Frontal cortex (tissue), 4 donors: Measurements from ENCODE around the gene BUD31. TPM values are rescaled to one million over a fixed set of nuclear protein-coding genes. Genes with fewer than 3 reads are reported as not detected.
"Not testable (repeated sequence)": the region's sequence is repeated elsewhere in the genome, so short reads cannot be mapped to it uniquely, and the experiment has no call there.

Experiments
- DNase-seq, 2 donors: peaks; one replicate each; pipeline ENCODE4 v3.0.0; 2012; ENCODE audit warnings: low spot score in 2 of 2
- FAIRE-seq: peaks from 2 replicates; lab custom pipeline; 2012; peaks lifted over from hg19 to GRCh38; lab: Jason Lieb, UNC
- total RNA-seq: library from RNA; depleted of rRNA; stranded (reverse); fragments of >200 nt; gene quantifications from one replicate; pipeline ENCODE4 v1.2.3, GENCODE V29; 2014
- donor health status: control.
- donor health status: control.
- donor health status: control.

BUD31 gene
- 68.5 TPM for total RNA-seq

GRCh38 chr7:99408379-99409191 is at the start of gene BUD31, which contains the start of gene PDAP1:
Gene BUD31 (plus strand): TSS chr7:99408969. CDS start chr7:99411093, 2,124 bp downstream.
Gene PDAP1 (minus strand): TSS chr7:99408597. CDS start chr7:99408548, 49 bp downstream.
- FAIRE-seq (no peak), DNase-seq (peak; percentile 94)

GRCh38 chr7:99359465-99360154 is 49.2 kb upstream of the BUD31 start:
- DNase-seq (no peak), FAIRE-seq (no peak)

GRCh38 chr7:99362801-99363200 is 46.0 kb upstream of the BUD31 start:
- FAIRE-seq (no peak), DNase-seq (no peak)

- no peak for DNase-seq
- no peak for FAIRE-seq
These were observed 45.5 kb upstream of the BUD31 start for GRCh38 chr7:99363286-99363685.

GRCh38 chr7:99365318-99366141 is 43.2 kb upstream of the BUD31 start:
- peak in 1 of 2 donors; percentile 50 for DNase-seq
- no peak for FAIRE-seq

GRCh38 chr7:99366646-99367045 is 42.1 kb upstream of the BUD31 start:
- no peak for DNase-seq
- no peak for FAIRE-seq

GRCh38 chr7:99368750-99369389 is 39.9 kb upstream of the BUD31 start:
- FAIRE-seq (no peak), DNase-seq (no peak)

GRCh38 chr7:99369767-99370391 is 38.9 kb upstream of the BUD31 start:
- DNase-seq, result no peak
- no peak for FAIRE-seq

GRCh38 chr7:99371376-99371920 is 37.3 kb upstream of the BUD31 start:
- no peak for DNase-seq
- no peak for FAIRE-seq

- FAIRE-seq (no peak), DNase-seq (no peak)
These were observed 36.3 kb upstream of the BUD31 start for GRCh38 chr7:99372275-99373090.

- no peak for DNase-seq
- no peak for FAIRE-seq
These were observed 35.4 kb upstream of the BUD31 start for GRCh38 chr7:99373091-99374066.

- peak; percentile 77 to 85 for DNase-seq
- FAIRE-seq, result no peak
These were observed 34.4 kb upstream of the BUD31 start, which contains the start of gene ARPC1B for GRCh38 chr7:99374111-99375064. Gene ARPC1B (plus strand): TSS chr7:99374730. CDS start chr7:99385715, 10,985 bp downstream.

- DNase-seq (peak; percentile 76 to 81), FAIRE-seq (no peak)
These were observed 33.5 kb upstream of the BUD31 start for GRCh38 chr7:99375070-99375807.

GRCh38 chr7:99379043-99379577 is 29.7 kb upstream of the BUD31 start:
- no peak for FAIRE-seq
- peak in 1 of 2 donors; percentile 55 for DNase-seq

GRCh38 chr7:99379693-99380031 is 29.1 kb upstream of the BUD31 start:
- not testable (repeated sequence) for FAIRE-seq

More at GRCh38 chr7:99379693-99380031, 29.1 kb upstream of the BUD31 start:
- not testable (repeated sequence) for DNase-seq
